ENCODE data around the gene VRK3.
"Not testable (repeated sequence)": the region's sequence is repeated elsewhere in the genome, so short reads cannot be mapped to it uniquely, and the experiment has no call there.

Gene VRK3

GRCh38 chr19:49978324-49978723, 46.8 kb downstream of the VRK3 start:
- peaks cover 18 to 34% of the 10 kb centered on the region in 2 donors for H3K36me3 ChIP-seq (ENCODE audit: control insufficient read depth in 2 of 2, insufficient read depth in 2 of 2, low read length in 2 of 2)
- no peak overlapping the region for H3K9ac ChIP-seq (ENCODE audit: low read depth in 1 of 2, low read length in 2 of 2)
- no peaks in the 10 kb centered on the region for H3K4me1 ChIP-seq (ENCODE audit: control insufficient read depth in 2 of 2, insufficient read depth in 2 of 2, low read length in 2 of 2)
- H3K27ac ChIP-seq (ENCODE audit: low read depth in 2 of 2, low read length in 2 of 2): no peak overlapping the region
- H3K4me3 ChIP-seq (ENCODE audit: low read length in 2 of 2): no peak overlapping the region
- H3K9me3 ChIP-seq (ENCODE audit: control insufficient read depth in 2 of 2, low read length in 2 of 2): no peaks in the 10 kb centered on the region
- H3K27me3 ChIP-seq (ENCODE audit: control insufficient read depth in 2 of 2, insufficient read depth in 2 of 2, low read length in 2 of 2): no peaks in the 10 kb centered on the region

GRCh38 chr19:49977881-49978280, 47.3 kb downstream of the VRK3 start:
- Histone ChIP-seq H3K9ac (ENCODE audit: low read depth in 1 of 2, low read length in 2 of 2) (no peak overlapping the region), H3K36me3 (ENCODE audit: control insufficient read depth in 2 of 2, insufficient read depth in 2 of 2, low read length in 2 of 2) (peaks cover 18 to 34% of the 10 kb centered on the region in 2 donors), H3K27me3 (ENCODE audit: control insufficient read depth in 2 of 2, insufficient read depth in 2 of 2, low read length in 2 of 2) (no peaks in the 10 kb centered on the region), H3K4me1 (ENCODE audit: control insufficient read depth in 2 of 2, insufficient read depth in 2 of 2, low read length in 2 of 2) (no peaks in the 10 kb centered on the region), H3K27ac (ENCODE audit: low read depth in 2 of 2, low read length in 2 of 2) (no peak overlapping the region), H3K4me3 (ENCODE audit: low read length in 2 of 2) (no peak overlapping the region), H3K9me3 (ENCODE audit: control insufficient read depth in 2 of 2, low read length in 2 of 2) (no peaks in the 10 kb centered on the region)

GRCh38 chr19:49977076-49977475, 48.1 kb downstream of the VRK3 start:
- no peaks in the 10 kb centered on the region for H3K27me3 ChIP-seq (ENCODE audit: control insufficient read depth in 2 of 2, insufficient read depth in 2 of 2, low read length in 2 of 2)
- no peak overlapping the region for H3K9ac ChIP-seq (ENCODE audit: low read depth in 1 of 2, low read length in 2 of 2)
- H3K36me3 ChIP-seq (ENCODE audit: control insufficient read depth in 2 of 2, insufficient read depth in 2 of 2, low read length in 2 of 2): peaks cover 18 to 33% of the 10 kb centered on the region in 2 donors
- H3K4me3 ChIP-seq (ENCODE audit: low read length in 2 of 2): no peak overlapping the region
- no peak overlapping the region for H3K27ac ChIP-seq (ENCODE audit: low read depth in 2 of 2, low read length in 2 of 2)
- no peaks in the 10 kb centered on the region for H3K9me3 ChIP-seq (ENCODE audit: control insufficient read depth in 2 of 2, low read length in 2 of 2)
- H3K4me1 ChIP-seq (ENCODE audit: control insufficient read depth in 2 of 2, insufficient read depth in 2 of 2, low read length in 2 of 2): no peaks in the 10 kb centered on the region

GRCh38 chr19:49976496-49976895, 48.7 kb downstream of the VRK3 start:
- H3K27me3 ChIP-seq (ENCODE audit: control insufficient read depth in 2 of 2, insufficient read depth in 2 of 2, low read length in 2 of 2): no peaks in the 10 kb centered on the region
- peaks cover 18 to 27% of the 10 kb centered on the region in 2 donors for H3K36me3 ChIP-seq (ENCODE audit: control insufficient read depth in 2 of 2, insufficient read depth in 2 of 2, low read length in 2 of 2)
- H3K9me3 ChIP-seq (ENCODE audit: control insufficient read depth in 2 of 2, low read length in 2 of 2): no peaks in the 10 kb centered on the region
- H3K4me3 ChIP-seq (ENCODE audit: low read length in 2 of 2): no peak overlapping the region
- no peak overlapping the region for H3K9ac ChIP-seq (ENCODE audit: low read depth in 1 of 2, low read length in 2 of 2)
- H3K27ac ChIP-seq (ENCODE audit: low read depth in 2 of 2, low read length in 2 of 2): no peak overlapping the region
- H3K4me1 ChIP-seq (ENCODE audit: control insufficient read depth in 2 of 2, insufficient read depth in 2 of 2, low read length in 2 of 2): no peaks in the 10 kb centered on the region

DNA sequence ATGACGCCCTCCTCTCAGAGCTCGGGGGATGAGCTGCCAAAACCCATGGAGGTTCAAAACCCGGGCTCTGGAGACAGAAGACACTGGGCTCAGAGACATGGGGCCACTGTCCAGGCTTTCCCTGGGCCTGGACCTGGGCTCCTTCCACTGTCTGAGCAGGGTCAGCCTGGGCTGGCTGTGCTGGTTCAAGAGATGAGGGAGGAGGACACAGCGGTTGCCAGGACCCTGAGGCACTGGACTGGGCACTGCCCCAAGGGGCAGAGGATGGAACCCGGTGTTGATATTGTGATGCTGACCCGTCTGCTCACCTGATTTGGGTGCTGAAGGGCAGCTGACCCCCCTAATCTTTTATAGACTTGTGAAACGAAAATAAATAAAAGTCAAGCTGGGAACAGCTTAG, 50.1 kb downstream of the VRK3 start:
- Histone ChIP-seq H3K4me3 (ENCODE audit: low read length in 2 of 2) (no peak overlapping the region), H3K27ac (ENCODE audit: low read depth in 2 of 2, low read length in 2 of 2) (no peak overlapping the region), H3K9ac (ENCODE audit: low read depth in 1 of 2, low read length in 2 of 2) (no peak overlapping the region), H3K4me1 (ENCODE audit: control insufficient read depth in 2 of 2, insufficient read depth in 2 of 2, low read length in 2 of 2) (no peaks in the 10 kb centered on the region), H3K9me3 (ENCODE audit: control insufficient read depth in 2 of 2, low read length in 2 of 2) (no peaks in the 10 kb centered on the region), H3K27me3 (ENCODE audit: control insufficient read depth in 2 of 2, insufficient read depth in 2 of 2, low read length in 2 of 2) (no peaks in the 10 kb centered on the region), H3K36me3 (ENCODE audit: control insufficient read depth in 2 of 2, insufficient read depth in 2 of 2, low read length in 2 of 2) (peaks cover 18 to 25% of the 10 kb centered on the region in 2 donors)

DNA sequence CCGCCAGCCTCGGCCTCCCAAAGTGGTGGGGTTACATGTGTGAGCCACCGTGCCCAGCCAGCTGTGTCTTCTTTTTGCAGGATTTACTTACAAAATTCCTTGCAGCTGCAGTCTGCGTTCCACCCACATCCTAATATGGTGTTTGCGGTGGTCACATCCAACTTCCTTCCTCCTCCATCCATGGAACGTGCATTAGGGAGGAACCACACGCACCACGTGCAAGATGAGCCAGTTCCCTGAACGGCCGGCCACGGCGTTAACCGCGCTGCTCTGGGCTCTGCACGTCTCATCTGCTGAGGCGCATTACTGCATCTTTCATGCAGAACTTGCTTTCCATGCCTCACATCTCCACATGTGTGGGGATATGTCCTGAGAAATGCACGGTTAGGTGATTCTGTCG, 51.2 kb downstream of the VRK3 start:
- Histone ChIP-seq H3K9me3 (ENCODE audit: control insufficient read depth in 2 of 2, low read length in 2 of 2) (no peaks in the 10 kb centered on the region), H3K4me3 (ENCODE audit: low read length in 2 of 2) (no peak overlapping the region), H3K36me3 (ENCODE audit: control insufficient read depth in 2 of 2, insufficient read depth in 2 of 2, low read length in 2 of 2) (peaks cover 16 to 22% of the 10 kb centered on the region in 2 donors), H3K27ac (ENCODE audit: low read depth in 2 of 2, low read length in 2 of 2) (no peak overlapping the region), H3K27me3 (ENCODE audit: control insufficient read depth in 2 of 2, insufficient read depth in 2 of 2, low read length in 2 of 2) (peaks cover 0 to 3% of the 10 kb centered on the region in 2 donors), H3K4me1 (ENCODE audit: control insufficient read depth in 2 of 2, insufficient read depth in 2 of 2, low read length in 2 of 2) (no peaks in the 10 kb centered on the region), H3K9ac (ENCODE audit: low read depth in 1 of 2, low read length in 2 of 2) (no peak overlapping the region)

GRCh38 chr19:49972841-49973240, 52.3 kb downstream of the VRK3 start:
- Histone ChIP-seq H3K27ac (ENCODE audit: low read depth in 2 of 2, low read length in 2 of 2) (no peak overlapping the region), H3K4me3 (ENCODE audit: low read length in 2 of 2) (no peak overlapping the region), H3K27me3 (ENCODE audit: control insufficient read depth in 2 of 2, insufficient read depth in 2 of 2, low read length in 2 of 2) (peaks cover 0 to 4% of the 10 kb centered on the region in 2 donors), H3K36me3 (ENCODE audit: control insufficient read depth in 2 of 2, insufficient read depth in 2 of 2, low read length in 2 of 2) (peaks cover 10 to 12% of the 10 kb centered on the region in 2 donors), H3K4me1 (ENCODE audit: control insufficient read depth in 2 of 2, insufficient read depth in 2 of 2, low read length in 2 of 2) (no peaks in the 10 kb centered on the region), H3K9me3 (ENCODE audit: control insufficient read depth in 2 of 2, low read length in 2 of 2) (no peaks in the 10 kb centered on the region), H3K9ac (ENCODE audit: low read depth in 1 of 2, low read length in 2 of 2) (no peak overlapping the region)

- no peak overlapping the region for H3K27ac ChIP-seq (ENCODE audit: low read depth in 2 of 2, low read length in 2 of 2)
- no peaks in the 10 kb centered on the region for H3K9me3 ChIP-seq (ENCODE audit: control insufficient read depth in 2 of 2, low read length in 2 of 2)
- peaks cover 0 to 4% of the 10 kb centered on the region in 2 donors for H3K27me3 ChIP-seq (ENCODE audit: control insufficient read depth in 2 of 2, insufficient read depth in 2 of 2, low read length in 2 of 2)
- H3K4me1 ChIP-seq (ENCODE audit: control insufficient read depth in 2 of 2, insufficient read depth in 2 of 2, low read length in 2 of 2): no peaks in the 10 kb centered on the region
- H3K9ac ChIP-seq (ENCODE audit: low read depth in 1 of 2, low read length in 2 of 2): no peak overlapping the region
- no peak overlapping the region for H3K4me3 ChIP-seq (ENCODE audit: low read length in 2 of 2)
- H3K36me3 ChIP-seq (ENCODE audit: control insufficient read depth in 2 of 2, insufficient read depth in 2 of 2, low read length in 2 of 2): peaks cover 6 to 9% of the 10 kb centered on the region in 2 donors
These were observed 53.2 kb downstream of the VRK3 start for GRCh38 chr19:49971991-49972411.

GRCh38 chr19:49969355-49969754, 55.8 kb downstream of the VRK3 start:
- H3K4me3 ChIP-seq (ENCODE audit: low read length in 2 of 2); H3K4me1 ChIP-seq (ENCODE audit: control insufficient read depth in 2 of 2, insufficient read depth in 2 of 2, low read length in 2 of 2); H3K27me3 ChIP-seq (ENCODE audit: control insufficient read depth in 2 of 2, insufficient read depth in 2 of 2, low read length in 2 of 2); H3K36me3 ChIP-seq (ENCODE audit: control insufficient read depth in 2 of 2, insufficient read depth in 2 of 2, low read length in 2 of 2); H3K9me3 ChIP-seq (ENCODE audit: control insufficient read depth in 2 of 2, low read length in 2 of 2); H3K27ac ChIP-seq (ENCODE audit: low read depth in 2 of 2, low read length in 2 of 2); H3K9ac ChIP-seq (ENCODE audit: low read depth in 1 of 2, low read length in 2 of 2): not testable (repeated sequence)

- peaks cover 0 to 4% of the 10 kb centered on the region in 2 donors for H3K27me3 ChIP-seq (ENCODE audit: control insufficient read depth in 2 of 2, insufficient read depth in 2 of 2, low read length in 2 of 2)
- H3K4me3 ChIP-seq (ENCODE audit: low read length in 2 of 2): no peak overlapping the region
- no peak overlapping the region for H3K9ac ChIP-seq (ENCODE audit: low read depth in 1 of 2, low read length in 2 of 2)
- H3K9me3 ChIP-seq (ENCODE audit: control insufficient read depth in 2 of 2, low read length in 2 of 2): no peaks in the 10 kb centered on the region
- no peaks in the 10 kb centered on the region for H3K36me3 ChIP-seq (ENCODE audit: control insufficient read depth in 2 of 2, insufficient read depth in 2 of 2, low read length in 2 of 2)
- H3K27ac ChIP-seq (ENCODE audit: low read depth in 2 of 2, low read length in 2 of 2): no peak overlapping the region
- no peaks in the 10 kb centered on the region for H3K4me1 ChIP-seq (ENCODE audit: control insufficient read depth in 2 of 2, insufficient read depth in 2 of 2, low read length in 2 of 2)
These were observed 56.8 kb downstream of the VRK3 start for GRCh38 chr19:49968279-49968922.

Measured in mucosa of rectum (tissue), 2 donors.